ENCODE data around the gene CALM3.

The CALM3 gene

GRCh38 chr19:46630586-46631205 lies 29.6 kb downstream of the CALM3 start:
- no peak overlapping the region for H3K27ac ChIP-seq (ENCODE audit: low read length)
- no peak overlapping the region for H3K4me2 ChIP-seq (ENCODE audit: low read depth, low read length)
- no peaks in the 10 kb centered on the region for H3K9me2 ChIP-seq (replicated peaks; ENCODE audit: insufficient read depth, low read length)
- no peaks in the 10 kb centered on the region for H3F3A ChIP-seq (ENCODE audit: insufficient read depth, low read length)
- TF ChIP-seq EZH2phosphoT487 (IDR thresholded peaks at IDR 0.05; ENCODE audit: low read length) (no peak), CTCF (IDR thresholded peaks at IDR 0.05; ENCODE audit: low read length) (no peak)
- no peak for DNase-seq
- H4K20me1 ChIP-seq (ENCODE audit: insufficient read depth, low read length): no peaks in the 10 kb centered on the region
- H3K9ac ChIP-seq (ENCODE audit: low read length): no peak overlapping the region
- no peak overlapping the region for H2AFZ ChIP-seq (ENCODE audit: low read length)
- H3K9me3 ChIP-seq (replicated peaks; ENCODE audit: insufficient read depth, low read length): no peaks in the 10 kb centered on the region
- H3K27me3 ChIP-seq (replicated peaks; ENCODE audit: insufficient read depth, low read length): peaks cover 81% of the 10 kb centered on the region
- no peaks in the 10 kb centered on the region for H3K79me2 ChIP-seq (ENCODE audit: low read length)
- no peaks in the 10 kb centered on the region for H3K36me3 ChIP-seq (replicated peaks; ENCODE audit: insufficient read depth, low read length)
- no peak overlapping the region for H3K4me3 ChIP-seq (ENCODE audit: low read length)
- peaks cover 8% of the 10 kb centered on the region; the same call in 1 of the 2 replicates for H3K4me1 ChIP-seq (ENCODE audit: low read length)

GRCh38 chr19:46631481-46631880 lies 30.4 kb downstream of the CALM3 start:
- TF ChIP-seq CTCF (IDR thresholded peaks at IDR 0.05; ENCODE audit: low read length) (no peak), EZH2 (optimal IDR thresholded peaks at IDR 0.05; ENCODE audit: low read depth, low read length) (no peak), EZH2phosphoT487 (IDR thresholded peaks at IDR 0.05; ENCODE audit: low read length) (no peak)
- Histone ChIP-seq H3K9me3 (replicated peaks; ENCODE audit: insufficient read depth, low read length) (no peaks in the 10 kb centered on the region), H3K79me2 (ENCODE audit: low read length) (no peaks in the 10 kb centered on the region), H3K4me1 (ENCODE audit: low read length) (peaks cover 8% of the 10 kb centered on the region; the same call in 1 of the 2 replicates), H3F3A (ENCODE audit: insufficient read depth, low read length) (peaks cover 4% of the 10 kb centered on the region; the same call in 1 of the 2 replicates), H2AFZ (ENCODE audit: low read length) (no peak overlapping the region), H3K27ac (ENCODE audit: low read length) (no peak overlapping the region), H4K20me1 (ENCODE audit: insufficient read depth, low read length) (no peaks in the 10 kb centered on the region), H3K36me3 (replicated peaks; ENCODE audit: insufficient read depth, low read length) (no peaks in the 10 kb centered on the region), H3K4me3 (ENCODE audit: low read length) (no peak overlapping the region), H3K4me2 (ENCODE audit: low read depth, low read length) (no peak overlapping the region), H3K9ac (ENCODE audit: low read length) (no peak overlapping the region), H3K9me2 (replicated peaks; ENCODE audit: insufficient read depth, low read length) (no peaks in the 10 kb centered on the region), H3K27me3 (replicated peaks; ENCODE audit: insufficient read depth, low read length) (peaks cover 81% of the 10 kb centered on the region)
- no peak for DNase-seq

GRCh38 chr19:46633130-46633529 lies 32.0 kb downstream of the CALM3 start:
- H3K4me3 ChIP-seq (ENCODE audit: low read length): no peak overlapping the region
- peaks cover 8% of the 10 kb centered on the region; the same call in 1 of the 2 replicates for H3K4me1 ChIP-seq (ENCODE audit: low read length)
- H3K36me3 ChIP-seq (replicated peaks; ENCODE audit: insufficient read depth, low read length): no peaks in the 10 kb centered on the region
- no peak overlapping the region for H2AFZ ChIP-seq (ENCODE audit: low read length)
- H3K79me2 ChIP-seq (ENCODE audit: low read length): no peaks in the 10 kb centered on the region
- TF ChIP-seq CTCF (IDR thresholded peaks at IDR 0.05; ENCODE audit: low read length) (no peak), EZH2 (optimal IDR thresholded peaks at IDR 0.05; ENCODE audit: low read depth, low read length) (no peak), EZH2phosphoT487 (IDR thresholded peaks at IDR 0.05; ENCODE audit: low read length) (no peak)
- H3F3A ChIP-seq (ENCODE audit: insufficient read depth, low read length): peaks cover 4% of the 10 kb centered on the region; the same call in 1 of the 2 replicates
- H3K9ac ChIP-seq (ENCODE audit: low read length): no peak overlapping the region
- H3K9me3 ChIP-seq (replicated peaks; ENCODE audit: insufficient read depth, low read length): no peaks in the 10 kb centered on the region
- H4K20me1 ChIP-seq (ENCODE audit: insufficient read depth, low read length): no peaks in the 10 kb centered on the region
- 0 out of 2 replicates have a peak overlapping the region, but pooled peaks have one; percentile 84 for H3K4me2 ChIP-seq (ENCODE audit: low read depth, low read length)
- no peak overlapping the region for H3K27ac ChIP-seq (ENCODE audit: low read length)
- no peaks in the 10 kb centered on the region for H3K9me2 ChIP-seq (replicated peaks; ENCODE audit: insufficient read depth, low read length)
- no peak for DNase-seq
- peaks cover 86% of the 10 kb centered on the region for H3K27me3 ChIP-seq (replicated peaks; ENCODE audit: insufficient read depth, low read length)
